HFFc6 (cell line): ENCODE measurements around the gene DGAT2. TPM values are rescaled to one million over a fixed set of nuclear protein-coding genes. Genes with fewer than 3 reads are reported as not detected.

Experiments used
- DNase-seq: peaks from one replicate; pipeline ENCODE4 v3.0.0-alpha.2; 2018
- H3K27ac Mint-ChIP-seq: 2 replicates; pipeline ENCODE4 v1.8.0; 2020; ENCODE audit warnings: mild to moderate bottlenecking, mixed read lengths
- H3K27me3 Mint-ChIP-seq: 2 replicates; pipeline ENCODE4 v1.8.0; 2021; ENCODE audit warnings: mild to moderate bottlenecking, moderate library complexity, mixed read lengths; ENCODE audit not compliant: insufficient read depth
- H3K36me3 Mint-ChIP-seq: 2 replicates; pipeline ENCODE4 v1.8.0; 2021; ENCODE audit warnings: low read depth, mixed read lengths
- H3K4me1 Mint-ChIP-seq: 2 replicates; pipeline ENCODE4 v1.8.0; 2020; ENCODE audit warnings: low read depth, mixed read lengths
- H3K4me3 Mint-ChIP-seq: 2 replicates; pipeline ENCODE4 v1.8.0; 2020; ENCODE audit warnings: mild to moderate bottlenecking, moderate library complexity, mixed read lengths
- H3K9me3 Mint-ChIP-seq: 2 replicates; pipeline ENCODE4 v1.8.0; 2020; ENCODE audit warnings: mild to moderate bottlenecking, mixed read lengths
- total RNA-seq, 6 experiments: library from RNA; stranded (reverse); fragmentation: NEBNext Ultra II Directional; extraction: Animal tissue kit (Norgen Biotek cat#: 25700); gene quantifications; 2 replicates in 1 of 6; 3 replicates in 5 of 6; pipeline ENCODE4 v1.2.3, GENCODE V29; 2021
- TF ChIP-seq, protein P1 (sequence below): fragments of 200-600 bp; sonication (generic); IDR thresholded peaks from 2 replicates; pipeline ENCODE4 v1.5.0; 2021; ENCODE audit warnings: antibody characterized with exemption, mild to moderate bottlenecking

Gene DGAT2
- total RNA-seq, 6 experiments from 2014 or later = 0.23 to 0.55 (median 0.36) TPM

DNA sequence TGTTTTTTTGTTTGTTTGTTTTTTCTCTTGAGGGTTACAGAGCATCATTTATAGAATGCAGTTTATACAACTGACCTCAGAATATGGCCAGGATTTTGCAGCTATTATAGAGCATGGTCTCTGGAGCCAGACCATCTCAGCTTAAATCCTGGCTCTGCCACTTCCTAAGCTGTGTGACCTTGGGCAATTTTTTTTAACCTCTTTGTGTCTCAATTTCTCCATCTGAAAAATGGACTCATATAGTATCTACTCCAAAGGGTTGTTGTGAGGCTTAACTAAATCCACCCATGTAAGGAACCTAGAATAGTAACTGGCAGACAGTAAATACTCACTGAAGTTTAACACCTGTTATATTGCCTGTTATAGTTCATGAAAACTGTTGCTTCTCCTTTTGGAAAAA, 8.3 kb upstream of the DGAT2 start:
- Mint-ChIP-seq H3K4me1 (peaks cover 12% of the 10 kb centered on the region), H3K36me3 (no peaks in the 10 kb centered on the region), H3K27ac (no peak overlapping the region), H3K27me3 (peaks cover 22% of the 10 kb centered on the region), H3K9me3 (no peaks in the 10 kb centered on the region), H3K4me3 (no peak overlapping the region)
- TF ChIP-seq, protein P1, sequence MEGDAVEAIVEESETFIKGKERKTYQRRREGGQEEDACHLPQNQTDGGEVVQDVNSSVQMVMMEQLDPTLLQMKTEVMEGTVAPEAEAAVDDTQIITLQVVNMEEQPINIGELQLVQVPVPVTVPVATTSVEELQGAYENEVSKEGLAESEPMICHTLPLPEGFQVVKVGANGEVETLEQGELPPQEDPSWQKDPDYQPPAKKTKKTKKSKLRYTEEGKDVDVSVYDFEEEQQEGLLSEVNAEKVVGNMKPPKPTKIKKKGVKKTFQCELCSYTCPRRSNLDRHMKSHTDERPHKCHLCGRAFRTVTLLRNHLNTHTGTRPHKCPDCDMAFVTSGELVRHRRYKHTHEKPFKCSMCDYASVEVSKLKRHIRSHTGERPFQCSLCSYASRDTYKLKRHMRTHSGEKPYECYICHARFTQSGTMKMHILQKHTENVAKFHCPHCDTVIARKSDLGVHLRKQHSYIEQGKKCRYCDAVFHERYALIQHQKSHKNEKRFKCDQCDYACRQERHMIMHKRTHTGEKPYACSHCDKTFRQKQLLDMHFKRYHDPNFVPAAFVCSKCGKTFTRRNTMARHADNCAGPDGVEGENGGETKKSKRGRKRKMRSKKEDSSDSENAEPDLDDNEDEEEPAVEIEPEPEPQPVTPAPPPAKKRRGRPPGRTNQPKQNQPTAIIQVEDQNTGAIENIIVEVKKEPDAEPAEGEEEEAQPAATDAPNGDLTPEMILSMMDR = no peak
- DNase-seq = no peak

DNA sequence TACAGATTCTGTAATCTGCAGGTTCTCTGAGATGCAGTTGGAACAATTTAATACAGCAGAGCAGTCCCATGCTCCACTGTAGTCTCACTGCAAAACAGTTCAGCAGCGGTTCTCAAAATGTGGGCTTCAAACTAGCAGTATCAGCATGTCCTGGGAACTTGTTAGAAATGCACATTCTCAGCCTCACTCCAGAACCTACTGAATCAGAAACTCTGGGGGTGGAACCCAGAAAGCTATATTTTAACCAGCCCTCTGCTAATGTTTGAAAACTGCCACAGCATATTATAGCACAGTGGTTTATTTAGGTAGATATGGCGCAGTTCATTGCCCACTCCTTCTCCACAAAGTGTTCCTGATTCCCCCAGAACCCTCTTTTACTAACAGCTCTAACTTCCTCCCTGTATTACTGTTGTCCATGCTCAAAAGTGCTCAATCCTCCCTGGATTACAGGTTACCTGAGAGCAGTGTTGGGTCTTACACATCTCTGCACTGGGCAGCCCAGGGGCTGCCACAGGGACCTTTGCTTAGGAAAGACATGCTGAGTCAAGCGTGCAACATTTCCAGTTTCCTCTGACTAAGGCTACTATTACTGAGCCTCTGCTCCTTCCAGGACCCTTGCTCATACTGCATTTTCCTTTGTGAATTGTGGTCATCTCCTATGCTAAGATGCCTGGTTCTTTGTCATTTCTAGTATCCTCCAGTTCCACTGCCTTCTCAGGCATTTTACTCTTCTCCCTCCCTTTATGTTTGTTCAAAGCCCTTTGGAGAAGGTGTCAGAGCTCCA, 7.7 kb upstream of the DGAT2 start:
- Mint-ChIP-seq H3K9me3 (no peaks in the 10 kb centered on the region), H3K36me3 (no peaks in the 10 kb centered on the region), H3K4me1 (peaks cover 12% of the 10 kb centered on the region), H3K4me3 (no peak overlapping the region), H3K27ac (no peak overlapping the region), H3K27me3 (peaks cover 24% of the 10 kb centered on the region)
- DNase-seq = peak; percentile 46
- TF ChIP-seq, protein P1 = no peak

DNA sequence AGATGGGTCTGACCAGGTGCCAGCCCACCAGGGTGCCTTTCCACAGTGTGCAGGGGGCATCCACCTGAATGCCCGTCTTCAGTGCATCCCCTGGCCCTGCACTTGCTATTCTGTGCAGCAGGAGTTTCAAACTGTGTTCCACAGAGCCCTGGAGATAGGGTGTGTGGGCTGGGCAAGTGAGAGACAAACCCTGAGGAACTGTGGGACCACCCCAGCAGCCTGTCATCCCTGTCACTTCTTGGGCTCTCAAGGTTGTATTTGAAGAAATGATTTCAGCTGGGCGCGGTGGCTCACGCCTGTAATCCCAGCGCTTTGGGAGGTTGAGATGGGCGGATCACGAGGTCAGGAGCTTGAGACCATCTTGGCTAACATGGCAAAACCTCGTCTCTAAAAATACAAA, 6.4 kb upstream of the DGAT2 start:
- no peaks in the 10 kb centered on the region for H3K36me3 Mint-ChIP-seq
- TF ChIP-seq, protein P1 = no peak
- no peaks in the 10 kb centered on the region for H3K9me3 Mint-ChIP-seq
- H3K4me1 Mint-ChIP-seq = peaks cover 12% of the 10 kb centered on the region
- no peak overlapping the region for H3K4me3 Mint-ChIP-seq
- DNase-seq = no peak
- peaks cover 26% of the 10 kb centered on the region for H3K27me3 Mint-ChIP-seq
- no peak overlapping the region for H3K27ac Mint-ChIP-seq

GRCh38 chr11:75762885-75763284, 5.7 kb upstream of the DGAT2 start:
- Mint-ChIP-seq H3K9me3 (no peaks in the 10 kb centered on the region), H3K27ac (no peak overlapping the region), H3K4me3 (no peak overlapping the region), H3K4me1 (peaks cover 12% of the 10 kb centered on the region), H3K36me3 (no peaks in the 10 kb centered on the region), H3K27me3 (peaks cover 30% of the 10 kb centered on the region)
- DNase-seq = no peak
- TF ChIP-seq, protein P1 = no peak

DNA sequence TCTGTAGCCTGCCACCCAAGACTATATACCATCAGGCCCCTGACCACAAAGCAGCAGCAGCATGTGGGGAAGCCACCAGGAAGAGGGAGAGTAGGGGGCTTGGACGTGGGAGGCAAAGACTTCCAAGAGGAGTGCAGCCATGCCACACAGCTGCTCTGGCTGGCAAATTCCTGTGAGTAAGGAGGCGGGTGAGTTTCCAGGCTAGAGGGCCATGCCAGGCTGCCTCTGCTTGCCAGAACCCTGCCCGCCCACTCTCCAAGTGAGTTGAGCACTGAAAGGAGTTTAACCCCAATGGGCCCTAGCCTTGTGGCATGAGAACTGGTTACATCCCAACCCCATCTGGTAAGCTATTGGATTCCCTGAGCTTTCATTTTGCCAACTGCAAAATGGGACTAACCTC, 4.7 kb upstream of the DGAT2 start:
- Mint-ChIP-seq H3K27ac (no peak overlapping the region), H3K4me3 (no peak overlapping the region), H3K4me1 (peaks cover 12% of the 10 kb centered on the region), H3K9me3 (no peaks in the 10 kb centered on the region), H3K27me3 (peaks cover 31% of the 10 kb centered on the region), H3K36me3 (no peaks in the 10 kb centered on the region)
- TF ChIP-seq, protein P1 = no peak
- no peak for DNase-seq
